Measurements from ENCODE around the gene NPIPA1.

GRCh38 chr16:14955546-14956231, 18.4 kb downstream of the NPIPA1 start:
- TF ChIP-seq FOXM1 (IDR thresholded peaks at IDR 0.05; ENCODE audit: borderline replicate concordance) (no peak), BHLHE40 (IDR thresholded peaks at IDR 0.05; ENCODE audit: borderline replicate concordance) (no peak), SP1 (IDR thresholded peaks at IDR 0.05) (no peak), FOXA1 (IDR thresholded peaks at IDR 0.05) (no peak), SUZ12 (IDR thresholded peaks at IDR 0.05) (no peak), L3MBTL2 (conservative IDR thresholded peaks at IDR 0.05) (no peak)
- TF ChIP-seq, protein P1, sequence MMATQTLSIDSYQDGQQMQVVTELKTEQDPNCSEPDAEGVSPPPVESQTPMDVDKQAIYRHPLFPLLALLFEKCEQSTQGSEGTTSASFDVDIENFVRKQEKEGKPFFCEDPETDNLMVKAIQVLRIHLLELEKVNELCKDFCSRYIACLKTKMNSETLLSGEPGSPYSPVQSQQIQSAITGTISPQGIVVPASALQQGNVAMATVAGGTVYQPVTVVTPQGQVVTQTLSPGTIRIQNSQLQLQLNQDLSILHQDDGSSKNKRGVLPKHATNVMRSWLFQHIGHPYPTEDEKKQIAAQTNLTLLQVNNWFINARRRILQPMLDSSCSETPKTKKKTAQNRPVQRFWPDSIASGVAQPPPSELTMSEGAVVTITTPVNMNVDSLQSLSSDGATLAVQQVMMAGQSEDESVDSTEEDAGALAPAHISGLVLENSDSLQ (IDR thresholded peaks at IDR 0.05), result no peak
